Measurements from ENCODE around the gene KATNIP.

KATNIP gene

DNA sequence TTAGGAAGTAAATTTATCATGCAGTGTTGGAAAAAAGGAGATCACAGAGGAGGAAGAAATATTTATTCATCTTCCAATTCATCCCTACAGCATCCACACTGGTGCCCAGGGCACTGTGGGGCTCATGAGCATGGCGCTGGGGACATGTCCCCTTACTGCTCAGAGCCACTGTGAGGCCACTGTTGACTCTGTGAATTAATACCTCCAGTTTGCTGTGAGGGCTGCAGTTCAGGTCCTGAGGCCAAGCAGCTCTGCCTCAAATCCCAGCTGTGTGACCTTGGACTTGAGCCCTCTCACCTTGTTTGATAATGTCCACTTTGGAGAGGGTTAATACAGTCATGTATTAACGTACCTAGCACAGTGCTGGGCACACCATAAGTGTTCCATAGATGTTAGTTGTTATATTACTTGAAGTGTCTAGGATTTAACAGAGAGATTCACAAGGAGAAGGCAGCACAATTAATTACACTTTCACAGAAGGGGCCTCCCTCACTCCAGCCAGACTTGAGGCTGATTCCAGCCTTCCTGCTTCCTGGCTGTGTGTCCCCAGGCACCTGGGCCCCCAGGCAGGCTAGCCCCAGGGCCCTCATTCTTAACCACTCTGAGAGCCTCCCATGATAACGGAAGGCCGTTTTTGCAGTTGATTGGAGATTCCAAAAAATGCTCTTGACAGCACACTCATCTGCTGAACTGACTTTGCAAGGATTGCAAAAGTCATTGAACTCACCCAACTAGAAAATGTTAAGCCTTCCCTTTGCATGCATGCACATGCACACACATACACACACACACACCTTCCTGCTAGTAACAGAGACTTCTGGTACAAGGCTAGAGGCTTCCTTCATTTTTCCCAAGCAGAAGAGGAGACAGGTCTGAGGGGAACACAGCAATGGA lies 29.4 kb downstream of the KATNIP start:
- Mint-ChIP-seq H3K27me3 (ENCODE audit: low read depth) (no peaks in the 10 kb centered on the region), H3K9me3 (no peaks in the 10 kb centered on the region), H3K27ac (no peak overlapping the region), H3K4me3 (no peak overlapping the region), H3K4me1 (ENCODE audit: low read depth) (peaks cover 13% of the 10 kb centered on the region), H3K36me3 (ENCODE audit: low read depth) (peaks cover 3% of the 10 kb centered on the region)
- no peak for DNase-seq (ENCODE audit: low spot score)

DNA sequence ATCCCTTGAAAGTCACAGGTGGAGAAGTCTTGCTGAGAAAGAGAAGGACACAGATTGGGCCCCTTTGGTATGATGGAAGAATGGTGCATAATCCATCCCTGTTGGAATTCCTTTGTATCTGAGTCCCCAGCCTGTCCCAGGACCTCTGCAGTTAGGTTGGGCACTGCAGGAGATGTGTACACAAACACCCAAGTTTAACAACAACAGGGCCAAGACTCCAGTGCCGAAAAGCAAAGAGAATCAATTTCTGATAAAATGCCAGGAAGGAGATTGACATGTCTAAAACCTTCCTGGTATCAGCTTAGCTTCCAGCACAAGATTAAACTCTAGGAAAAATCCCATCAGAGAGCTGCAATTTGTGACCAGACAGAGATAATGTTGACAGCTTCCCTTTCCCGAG lies 32.9 kb downstream of the KATNIP start:
- no peaks in the 10 kb centered on the region for H3K27me3 Mint-ChIP-seq (ENCODE audit: low read depth)
- no peak overlapping the region for H3K27ac Mint-ChIP-seq
- no peaks in the 10 kb centered on the region for H3K9me3 Mint-ChIP-seq
- DNase-seq (ENCODE audit: low spot score) = no peak
- H3K36me3 Mint-ChIP-seq (ENCODE audit: low read depth) = no peaks in the 10 kb centered on the region
- no peak overlapping the region for H3K4me3 Mint-ChIP-seq
- H3K4me1 Mint-ChIP-seq (ENCODE audit: low read depth) = peaks cover 13% of the 10 kb centered on the region

DNA sequence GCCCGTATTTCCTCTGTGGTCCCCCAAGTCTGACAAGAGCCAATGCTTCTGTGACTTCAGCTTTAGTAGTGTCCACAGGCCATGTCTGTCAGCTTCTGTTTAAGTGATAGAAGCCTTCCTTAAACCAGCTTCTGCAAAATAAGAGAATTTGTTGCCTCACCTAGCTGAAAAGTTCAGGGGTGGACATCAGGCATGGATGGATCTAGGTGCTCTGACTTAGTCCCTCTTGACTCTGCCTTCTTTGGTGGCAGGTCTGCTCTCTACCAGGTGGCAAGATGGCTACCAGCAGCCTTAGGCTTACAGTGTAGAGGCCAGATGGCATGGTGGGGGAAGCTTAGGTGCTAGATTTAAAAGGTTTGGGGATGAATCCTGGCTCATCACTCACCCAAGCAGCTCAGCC lies 33.7 kb downstream of the KATNIP start:
- Mint-ChIP-seq H3K4me1 (ENCODE audit: low read depth) (peaks cover 8% of the 10 kb centered on the region), H3K36me3 (ENCODE audit: low read depth) (no peaks in the 10 kb centered on the region), H3K27ac (no peak overlapping the region)

DNA sequence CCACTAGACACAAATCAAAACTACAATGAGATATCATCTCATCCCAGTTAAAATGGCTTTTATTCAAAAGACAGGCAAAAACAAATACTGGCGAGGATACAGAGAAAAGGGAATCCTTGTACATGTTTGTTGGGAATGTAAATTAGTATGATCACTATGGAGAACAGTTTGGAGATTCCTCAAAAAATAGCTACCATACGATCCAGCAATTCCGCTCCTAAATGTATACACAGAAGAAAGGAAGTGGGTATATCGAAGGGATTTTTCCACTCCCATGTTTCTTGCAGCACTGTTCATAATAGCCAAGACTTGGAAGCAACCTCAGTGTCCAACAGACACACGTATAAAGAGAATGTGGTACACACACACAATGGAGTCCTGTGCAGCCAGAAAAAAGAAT lies 35.3 kb downstream of the KATNIP start:
- Mint-ChIP-seq H3K27me3 (ENCODE audit: low read depth) (no peaks in the 10 kb centered on the region), H3K4me1 (ENCODE audit: low read depth) (no peaks in the 10 kb centered on the region), H3K9me3 (no peaks in the 10 kb centered on the region), H3K27ac (no peak overlapping the region), H3K36me3 (ENCODE audit: low read depth) (no peaks in the 10 kb centered on the region), H3K4me3 (no peak overlapping the region)
- no peak for DNase-seq (ENCODE audit: low spot score)

More for the DNA sequence above, 33.7 kb downstream of the KATNIP start:
- Mint-ChIP-seq H3K9me3 (no peaks in the 10 kb centered on the region), H3K27me3 (ENCODE audit: low read depth) (no peaks in the 10 kb centered on the region), H3K4me3 (no peak overlapping the region)
- no peak for DNase-seq (ENCODE audit: low spot score)

DNA sequence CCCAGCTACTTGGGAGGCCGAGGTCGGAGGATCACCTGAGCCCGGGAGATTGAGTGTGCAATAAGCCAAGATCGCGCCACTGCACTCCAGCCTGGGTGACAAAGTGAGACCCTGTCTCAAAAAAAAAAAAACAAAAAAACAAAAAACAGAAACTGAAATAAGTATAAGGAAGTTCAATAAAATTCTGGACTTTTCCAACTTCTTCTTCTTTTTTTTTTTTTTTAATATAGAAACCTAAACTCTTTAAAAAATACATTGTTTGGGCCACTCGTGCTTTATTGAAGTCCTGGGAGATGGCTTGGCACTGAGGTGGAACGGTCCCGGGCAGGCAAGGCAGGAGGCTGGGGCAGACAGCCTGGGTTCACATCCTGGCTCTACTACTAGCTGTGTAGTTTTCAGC lies 36.8 kb downstream of the KATNIP start:
- no peaks in the 10 kb centered on the region for H3K36me3 Mint-ChIP-seq (ENCODE audit: low read depth)
- no peak for DNase-seq (ENCODE audit: low spot score)
- no peak overlapping the region for H3K4me3 Mint-ChIP-seq
- no peaks in the 10 kb centered on the region for H3K4me1 Mint-ChIP-seq (ENCODE audit: low read depth)
- H3K27ac Mint-ChIP-seq = no peak overlapping the region
- no peaks in the 10 kb centered on the region for H3K27me3 Mint-ChIP-seq (ENCODE audit: low read depth)
- no peaks in the 10 kb centered on the region for H3K9me3 Mint-ChIP-seq

DNA sequence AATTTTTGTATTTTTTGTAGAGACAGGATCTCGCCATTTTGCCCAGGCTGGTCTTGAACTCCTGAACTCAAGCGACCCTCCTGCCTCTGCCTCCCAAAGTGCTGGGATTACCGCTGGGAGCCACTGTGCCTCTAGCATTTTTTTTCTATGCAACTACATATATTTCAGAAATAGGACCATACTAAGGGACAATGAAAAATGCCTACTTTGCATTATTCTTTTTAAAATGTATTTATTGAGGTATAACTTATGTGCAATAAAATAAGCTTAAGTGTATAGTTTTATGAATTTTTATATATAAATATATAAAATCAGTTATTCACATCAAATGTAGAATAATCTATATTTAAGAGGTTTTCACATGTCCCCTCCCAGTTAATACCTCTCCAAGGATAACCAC lies 38.1 kb downstream of the KATNIP start:
- H3K27ac Mint-ChIP-seq = no peak overlapping the region
- DNase-seq (ENCODE audit: low spot score) = no peak

DNA sequence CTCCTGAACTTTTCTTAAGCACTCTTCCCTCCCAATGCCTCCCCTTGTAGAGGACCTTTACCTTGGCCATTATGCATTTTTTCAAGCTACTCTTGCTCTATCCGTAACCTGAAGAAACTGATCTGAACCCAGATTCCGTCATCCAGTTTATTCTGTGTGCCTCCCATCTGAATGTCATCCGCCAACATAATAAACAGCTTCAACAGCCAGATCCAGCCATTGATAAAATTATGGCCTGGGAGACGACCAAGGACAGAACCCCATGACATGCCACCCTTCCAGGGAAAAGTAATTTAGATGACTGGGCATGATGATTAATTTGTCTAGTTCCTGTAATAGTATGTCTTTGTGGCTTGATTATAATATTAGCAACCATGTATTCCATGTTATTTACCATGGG lies 41.9 kb downstream of the KATNIP start:
- DNase-seq (ENCODE audit: low spot score) = no peak

More for the DNA sequence above, 38.1 kb downstream of the KATNIP start:
- no peaks in the 10 kb centered on the region for H3K36me3 Mint-ChIP-seq (ENCODE audit: low read depth)
- H3K4me3 Mint-ChIP-seq = no peak overlapping the region
- H3K27me3 Mint-ChIP-seq (ENCODE audit: low read depth) = no peaks in the 10 kb centered on the region
- no peaks in the 10 kb centered on the region for H3K9me3 Mint-ChIP-seq
- no peaks in the 10 kb centered on the region for H3K4me1 Mint-ChIP-seq (ENCODE audit: low read depth)

DNA sequence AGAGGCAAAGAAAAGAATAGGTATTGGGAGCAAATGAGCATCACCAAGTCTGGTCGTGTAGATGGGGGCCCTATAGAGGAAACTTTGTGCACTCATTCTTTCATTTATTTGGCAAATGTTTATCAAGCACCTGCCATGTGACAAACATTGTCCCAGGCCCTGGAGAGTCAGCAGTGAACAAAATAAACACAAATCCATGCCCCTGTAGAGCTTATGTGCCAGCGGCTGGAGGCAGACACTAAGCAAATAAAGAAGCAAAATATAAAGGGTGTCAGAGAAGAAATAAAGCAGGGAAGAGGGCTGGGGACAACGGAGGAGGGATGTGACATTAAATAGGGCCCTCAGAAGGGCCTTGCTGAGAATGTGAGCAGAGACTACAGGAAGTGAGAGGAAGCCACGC lies 45.5 kb downstream of the KATNIP start:
- Mint-ChIP-seq H3K4me3 (no peak overlapping the region), H3K36me3 (ENCODE audit: low read depth) (no peaks in the 10 kb centered on the region), H3K4me1 (ENCODE audit: low read depth) (no peaks in the 10 kb centered on the region), H3K27me3 (ENCODE audit: low read depth) (no peaks in the 10 kb centered on the region), H3K27ac (no peak overlapping the region), H3K9me3 (no peaks in the 10 kb centered on the region)
- no peak for DNase-seq (ENCODE audit: low spot score)

More for the DNA sequence above, 41.9 kb downstream of the KATNIP start:
- H3K9me3 Mint-ChIP-seq = no peaks in the 10 kb centered on the region
- H3K4me1 Mint-ChIP-seq (ENCODE audit: low read depth) = no peaks in the 10 kb centered on the region
- H3K27me3 Mint-ChIP-seq (ENCODE audit: low read depth) = no peaks in the 10 kb centered on the region
- no peaks in the 10 kb centered on the region for H3K36me3 Mint-ChIP-seq (ENCODE audit: low read depth)
- no peak overlapping the region for H3K27ac Mint-ChIP-seq
- no peak overlapping the region for H3K4me3 Mint-ChIP-seq

DNA sequence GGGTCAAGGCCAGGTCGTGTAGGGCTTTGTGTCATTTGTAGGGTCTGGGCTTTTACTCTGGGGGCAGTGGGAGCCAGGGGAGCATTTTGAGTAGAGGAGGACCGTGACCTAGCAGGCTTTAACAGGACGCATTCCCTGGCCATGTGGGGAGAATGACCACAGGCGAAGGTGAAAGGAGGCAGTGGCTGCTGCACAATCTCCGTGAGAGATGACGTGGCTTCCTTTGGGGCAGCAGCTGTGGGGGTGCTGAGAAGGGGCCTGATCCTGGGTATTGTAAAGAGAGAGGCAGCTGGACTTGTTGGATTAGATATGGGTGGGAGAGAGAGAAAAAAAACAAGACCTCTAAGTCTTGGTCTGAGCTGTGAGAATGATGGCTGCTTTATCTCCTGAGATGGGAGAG lies 46.0 kb downstream of the KATNIP start:
- Mint-ChIP-seq H3K27me3 (ENCODE audit: low read depth) (no peaks in the 10 kb centered on the region), H3K36me3 (ENCODE audit: low read depth) (no peaks in the 10 kb centered on the region), H3K4me3 (no peak overlapping the region), H3K27ac (no peak overlapping the region), H3K9me3 (no peaks in the 10 kb centered on the region), H3K4me1 (ENCODE audit: low read depth) (no peaks in the 10 kb centered on the region)
- DNase-seq (ENCODE audit: low spot score) = no peak

DNA sequence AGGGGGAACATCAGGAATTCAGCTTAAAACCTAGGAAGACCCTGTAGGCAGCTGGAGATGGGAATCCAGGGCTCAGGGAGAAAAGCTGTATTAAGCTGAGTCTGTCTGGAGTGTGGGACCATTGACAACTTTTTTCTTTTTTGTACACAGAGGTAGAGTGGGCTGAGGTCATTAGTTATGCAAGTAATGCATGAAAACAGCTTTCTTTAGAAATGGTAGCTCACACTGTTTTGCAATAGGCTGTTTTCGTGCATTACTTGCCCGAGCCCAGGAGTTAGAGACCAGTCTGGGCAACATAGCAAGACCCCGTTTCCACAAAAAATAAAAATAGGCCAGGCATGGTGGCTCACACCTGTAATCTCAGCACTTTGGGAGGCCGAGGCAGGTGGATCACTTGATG lies 46.5 kb downstream of the KATNIP start:
- no peaks in the 10 kb centered on the region for H3K36me3 Mint-ChIP-seq (ENCODE audit: low read depth)
- no peak overlapping the region for H3K27ac Mint-ChIP-seq
- H3K4me3 Mint-ChIP-seq = no peak overlapping the region
- no peak for DNase-seq (ENCODE audit: low spot score)
- no peaks in the 10 kb centered on the region for H3K4me1 Mint-ChIP-seq (ENCODE audit: low read depth)
- H3K9me3 Mint-ChIP-seq = no peaks in the 10 kb centered on the region
- no peaks in the 10 kb centered on the region for H3K27me3 Mint-ChIP-seq (ENCODE audit: low read depth)

DNA sequence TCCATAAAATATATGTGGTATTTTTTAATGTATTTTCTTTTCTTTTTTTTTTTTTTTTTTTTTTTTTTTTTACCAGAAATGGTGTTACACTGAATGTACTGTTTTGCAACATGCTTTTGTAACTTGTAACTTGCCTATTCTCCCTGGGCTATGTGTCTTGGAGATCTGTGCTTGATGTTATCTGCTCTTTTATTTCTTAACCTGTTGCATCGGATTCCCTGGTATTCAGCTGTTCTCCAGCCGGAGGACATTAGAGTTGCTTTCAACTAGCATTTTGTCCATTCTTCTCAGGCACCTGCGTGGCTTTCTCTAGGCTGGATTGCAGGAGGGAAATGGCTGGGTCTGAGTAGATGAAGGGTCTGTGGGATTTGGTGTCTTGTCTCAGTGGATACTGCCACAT lies 47.4 kb downstream of the KATNIP start:
- H3K27me3 Mint-ChIP-seq (ENCODE audit: low read depth) = no peaks in the 10 kb centered on the region

DNA sequence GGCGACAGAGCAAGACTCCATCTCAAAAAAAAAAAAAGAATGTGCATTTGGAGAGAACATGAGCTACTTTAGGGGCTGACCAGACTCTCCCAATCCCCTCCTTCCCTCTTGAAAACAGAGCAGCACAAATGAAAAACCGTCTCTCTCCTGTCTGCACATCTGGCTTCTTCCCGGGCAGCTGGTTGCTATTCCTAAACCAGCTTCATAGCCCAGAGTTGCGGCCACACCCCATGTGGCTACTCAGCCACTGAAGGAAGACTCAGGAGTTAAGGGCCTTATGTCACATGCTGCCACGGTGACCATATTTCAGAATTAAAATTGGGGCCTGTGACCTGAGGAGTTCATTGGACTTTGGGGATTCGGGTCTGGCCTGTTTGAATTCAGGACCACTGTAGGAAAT lies 48.3 kb downstream of the KATNIP start:
- Mint-ChIP-seq H3K4me3 (no peak overlapping the region), H3K9me3 (no peaks in the 10 kb centered on the region), H3K36me3 (ENCODE audit: low read depth) (no peaks in the 10 kb centered on the region), H3K27me3 (ENCODE audit: low read depth) (no peaks in the 10 kb centered on the region), H3K27ac (no peak overlapping the region), H3K4me1 (ENCODE audit: low read depth) (no peaks in the 10 kb centered on the region)
- no peak for DNase-seq (ENCODE audit: low spot score)

More for the DNA sequence above, 47.4 kb downstream of the KATNIP start:
- Mint-ChIP-seq H3K9me3 (no peaks in the 10 kb centered on the region), H3K27ac (no peak overlapping the region), H3K4me1 (ENCODE audit: low read depth) (no peaks in the 10 kb centered on the region), H3K36me3 (ENCODE audit: low read depth) (no peaks in the 10 kb centered on the region), H3K4me3 (no peak overlapping the region)
- DNase-seq (ENCODE audit: low spot score) = no peak

DNA sequence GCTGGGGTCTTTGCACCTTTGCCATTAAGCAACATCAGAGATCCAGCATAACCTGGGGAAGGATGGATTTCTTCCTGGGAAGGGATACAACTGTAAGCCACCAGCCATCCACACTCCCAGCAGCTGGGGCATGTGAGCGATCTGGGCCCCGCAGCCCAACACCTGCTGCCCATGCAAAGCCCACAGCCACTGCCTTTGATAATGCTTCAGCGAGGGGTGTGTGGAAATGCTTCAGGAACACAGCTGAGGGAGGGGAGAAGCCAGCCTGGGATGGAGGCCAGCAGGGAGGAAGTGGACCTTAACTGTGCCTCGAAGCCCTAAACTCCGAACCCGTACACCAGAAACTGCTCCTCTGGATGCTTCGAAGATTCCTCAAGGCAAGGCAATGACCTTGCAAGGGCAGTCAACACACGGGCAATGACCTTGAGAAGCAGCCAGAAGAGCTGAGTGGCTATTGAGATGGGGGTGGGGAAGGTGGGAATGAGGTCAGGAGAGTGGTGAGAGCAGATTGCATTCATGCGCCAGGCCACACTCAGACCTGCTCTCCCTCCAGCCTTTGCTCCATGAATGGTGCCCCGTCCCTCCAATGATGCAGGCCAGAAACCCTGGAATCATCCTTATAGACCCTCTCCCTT lies 49.1 kb downstream of the KATNIP start:
- Mint-ChIP-seq H3K4me1 (ENCODE audit: low read depth) (no peaks in the 10 kb centered on the region), H3K27me3 (ENCODE audit: low read depth) (no peaks in the 10 kb centered on the region), H3K9me3 (no peaks in the 10 kb centered on the region), H3K4me3 (no peak overlapping the region), H3K27ac (no peak overlapping the region), H3K36me3 (ENCODE audit: low read depth) (no peaks in the 10 kb centered on the region)
- DNase-seq (ENCODE audit: low spot score) = no peak

DNA sequence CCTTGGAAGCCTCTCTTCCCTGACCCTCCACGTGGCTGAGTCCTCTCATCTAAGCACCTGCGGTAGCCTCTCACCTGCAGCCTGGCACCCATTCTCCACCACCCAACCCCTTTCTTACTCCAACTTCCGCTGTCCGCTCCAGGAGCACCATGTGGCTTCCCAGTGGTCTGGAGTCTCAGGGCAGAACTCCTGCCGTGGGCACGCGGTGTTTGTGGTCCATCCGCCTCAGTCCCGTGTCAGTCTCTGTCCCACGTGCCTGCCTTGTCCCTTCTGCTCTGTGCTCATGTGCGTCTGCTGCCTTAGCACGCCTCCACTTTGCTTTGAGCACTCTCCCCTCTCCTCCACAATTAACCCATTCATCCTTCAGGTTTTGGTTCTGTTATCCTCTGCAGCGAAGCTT lies 49.7 kb downstream of the KATNIP start:
- Mint-ChIP-seq H3K27ac (no peak overlapping the region), H3K4me1 (ENCODE audit: low read depth) (no peaks in the 10 kb centered on the region), H3K27me3 (ENCODE audit: low read depth) (no peaks in the 10 kb centered on the region), H3K9me3 (no peaks in the 10 kb centered on the region), H3K4me3 (no peak overlapping the region), H3K36me3 (ENCODE audit: low read depth) (no peaks in the 10 kb centered on the region)
- DNase-seq (ENCODE audit: low spot score) = no peak
